ENCODE measurements around the gene VRK3.
A peak's percentile ranks its signal among the peaks of the same experiment; 100 is the strongest.

VRK3 gene

GRCh38 chr19:49929121-49929610 is 96.0 kb downstream of the VRK3 start, which contains the start of the genes ATF5 and NUP62:
Gene ATF5, plus strand, starts transcription at chr19:49929205. Its CDS starts 1,646 bp downstream, at chr19:49930851.
Gene NUP62, minus strand, starts transcription at chr19:49929504. Its CDS starts 19,697 bp downstream, at chr19:49909807.
- DNase-seq, result peak; percentile 93

DNA sequence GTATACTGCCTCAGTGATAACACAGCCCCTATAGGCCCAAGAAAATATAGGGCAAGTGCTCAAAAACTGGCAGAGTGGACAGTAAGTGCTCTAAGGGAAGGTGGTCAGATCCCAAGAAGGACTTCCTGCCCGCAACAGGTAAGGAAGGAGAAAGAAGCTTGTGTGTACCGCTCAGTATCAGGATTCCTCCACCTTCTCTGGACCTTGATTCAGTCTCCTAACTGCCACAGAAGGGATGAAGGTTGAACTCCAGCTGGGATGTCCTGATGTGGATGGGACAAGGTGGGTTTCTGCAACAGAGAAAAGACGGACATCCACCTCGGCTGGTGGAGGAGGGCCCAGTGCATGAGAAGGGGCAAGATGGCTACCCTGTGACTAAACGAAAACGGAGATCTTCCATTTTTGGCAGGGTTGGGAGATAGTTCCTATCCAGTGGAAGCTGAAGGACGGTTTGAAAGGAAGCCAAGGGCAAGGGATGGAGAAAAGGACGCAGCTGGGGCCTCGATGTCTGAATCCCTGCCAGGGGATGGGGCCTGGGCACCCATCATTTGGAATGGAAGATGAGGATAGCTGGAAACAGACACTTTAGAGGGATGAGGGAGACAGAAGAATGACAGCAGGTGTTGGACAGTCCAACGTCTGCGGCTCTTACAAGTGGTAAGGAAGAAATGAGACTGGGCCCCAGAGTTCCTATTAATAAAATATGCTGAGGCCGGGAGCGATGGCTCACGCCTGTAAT is 97.5 kb downstream of the VRK3 start:
- DNase-seq, result no peak

DNA sequence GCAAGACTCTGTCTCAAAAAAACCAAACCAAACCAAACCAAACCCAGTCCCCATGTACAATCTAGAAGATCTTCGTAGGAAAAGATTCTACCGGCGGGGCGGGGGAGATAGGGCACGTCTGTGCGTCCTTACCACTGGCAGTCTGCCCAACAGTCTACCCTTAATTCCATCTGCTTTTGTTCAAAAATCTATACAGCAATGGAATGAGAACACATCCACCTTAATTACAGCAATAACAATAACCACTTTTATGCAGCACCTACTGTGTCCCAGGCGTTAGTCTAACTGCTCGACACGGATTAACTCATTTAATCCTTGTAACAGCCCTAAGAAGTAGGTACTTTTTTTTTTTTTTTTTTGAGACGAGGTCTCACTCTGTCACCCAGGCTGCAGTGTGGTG is 98.7 kb downstream of the VRK3 start:
- no peak for DNase-seq
